H9 (cell line): ENCODE results near the gene WSB2. TPM values are rescaled to one million over a fixed set of nuclear protein-coding genes. Genes with fewer than 3 reads are reported as not detected.
A peak's percentile ranks its signal among the peaks of the same experiment; 100 is the strongest.

ENCODE experiments used
- DNase-seq: peaks from one replicate; pipeline ENCODE4 v3.0.0-alpha.2; 2017
- H2AFZ ChIP-seq: one replicate; pipeline ENCODE4 v1.6.1; 2013; ENCODE audit warnings: mild to moderate bottlenecking, low read length, control low read depth, moderate library complexity
- H2AK5ac ChIP-seq: 2 replicates; pipeline ENCODE4 v1.6.1; 2013; ENCODE audit warnings: low read length, control low read depth, mixed read lengths; ENCODE audit not compliant: insufficient read length
- H2BK120ac ChIP-seq: one replicate; pipeline ENCODE4 v1.6.1; 2013; ENCODE audit warnings: low read depth, mild to moderate bottlenecking, low read length, control low read depth, inconsistent platforms; ENCODE audit not compliant: poor library complexity, severe bottlenecking
- H2BK12ac ChIP-seq: 2 replicates; pipeline ENCODE4 v1.6.1; 2013; ENCODE audit warnings: low read length, control low read depth, mixed read lengths, low read depth; ENCODE audit not compliant: insufficient read length
- H2BK15ac ChIP-seq: 2 replicates; pipeline ENCODE4 v1.6.1; 2013; ENCODE audit warnings: low read depth, low read length, control low read depth
- H2BK20ac ChIP-seq: one replicate; pipeline ENCODE4 v1.6.1; 2013; ENCODE audit warnings: low read depth, mild to moderate bottlenecking, low read length, control low read depth, inconsistent platforms; ENCODE audit not compliant: poor library complexity, severe bottlenecking
- H2BK5ac ChIP-seq: 2 replicates; pipeline ENCODE4 v1.6.1; 2013; ENCODE audit warnings: low read length, control low read depth, mixed read lengths; ENCODE audit not compliant: insufficient read length
- H3K14ac ChIP-seq: 2 replicates; pipeline ENCODE4 v1.6.1; 2013; ENCODE audit warnings: low read length, control low read depth; ENCODE audit not compliant: insufficient read depth
- H3K18ac ChIP-seq: 2 replicates; pipeline ENCODE4 v1.6.1; 2013; ENCODE audit warnings: low read depth, mild to moderate bottlenecking, mixed read lengths, low read length, control low read depth; ENCODE audit not compliant: insufficient read length
- H3K23ac ChIP-seq: 2 replicates; pipeline ENCODE4 v1.6.1; 2013; ENCODE audit warnings: low read length, control low read depth, mixed read lengths, low read depth; ENCODE audit not compliant: insufficient read length
- H3K23me2 ChIP-seq: 2 replicates; pipeline ENCODE4 v1.6.1; 2013; ENCODE audit warnings: low read depth, mild to moderate bottlenecking, mixed read lengths, low read length, control low read depth; ENCODE audit not compliant: insufficient read length, poor library complexity, severe bottlenecking
- H3K27ac ChIP-seq: 2 replicates; pipeline ENCODE4 v1.5.1; 2013; ENCODE audit warnings: low read length, control low read depth, mixed read lengths, low read depth; ENCODE audit not compliant: insufficient read length
- H3K27me3 ChIP-seq: 2 replicates; pipeline ENCODE4 v1.6.1; 2013; ENCODE audit warnings: low read length, control low read depth, inconsistent platforms; ENCODE audit not compliant: insufficient read depth
- H3K4ac ChIP-seq: 2 replicates; pipeline ENCODE4 v1.6.1; 2013; ENCODE audit warnings: low read depth, mild to moderate bottlenecking, control low read depth, inconsistent platforms, low read length, moderate library complexity
- H3K4me1 ChIP-seq: 2 replicates; pipeline ENCODE4 v1.6.1; 2013; ENCODE audit warnings: low read length, control low read depth, inconsistent platforms; ENCODE audit not compliant: insufficient read depth
- H3K4me2 ChIP-seq: 2 replicates; pipeline ENCODE4 v1.6.1; 2013; ENCODE audit warnings: low read length, control low read depth, mixed read lengths; ENCODE audit not compliant: insufficient read length, insufficient read depth
- H3K56ac ChIP-seq: 2 replicates; pipeline ENCODE4 v1.6.1; 2013; ENCODE audit warnings: low read depth, mild to moderate bottlenecking, mixed read lengths, low read length, control low read depth; ENCODE audit not compliant: insufficient read length
- H3K79me1 ChIP-seq: 2 replicates; pipeline ENCODE4 v1.6.1; 2013; ENCODE audit warnings: low read depth, mild to moderate bottlenecking, moderate library complexity, low read length, control low read depth, inconsistent platforms; ENCODE audit not compliant: insufficient read depth, poor library complexity, severe bottlenecking
- H3K79me2 ChIP-seq: 2 replicates; pipeline ENCODE4 v1.6.1; 2013; ENCODE audit warnings: low read length, control low read depth, inconsistent platforms; ENCODE audit not compliant: insufficient read depth
- H3K9ac ChIP-seq: 2 replicates; pipeline ENCODE4 v1.6.1; 2013; ENCODE audit warnings: low read length, control low read depth, mixed read lengths; ENCODE audit not compliant: insufficient read length; ENCODE audit errors: extremely low read depth
- H3K9me3 ChIP-seq: one replicate; pipeline ENCODE4 v1.6.1; 2013; ENCODE audit warnings: low read depth, low read length, inconsistent platforms; ENCODE audit not compliant: control insufficient read depth
- H3T11ph ChIP-seq: one replicate; pipeline ENCODE4 v1.6.1; 2013; ENCODE audit warnings: mild to moderate bottlenecking, low read length, control low read depth, inconsistent platforms
- H4K20me1 ChIP-seq: one replicate; pipeline ENCODE4 v1.6.1; 2013; ENCODE audit not compliant: control insufficient read depth, insufficient read length, insufficient read depth
- H4K5ac ChIP-seq: 2 replicates; pipeline ENCODE4 v1.6.1; 2013; ENCODE audit warnings: low read depth, mild to moderate bottlenecking, mixed read lengths, low read length, control low read depth; ENCODE audit not compliant: insufficient read length
- H4K8ac ChIP-seq: replicated peaks from 2 replicates; pipeline ENCODE4 v1.6.1; 2013; ENCODE audit warnings: low read length, control low read depth, mixed read lengths, low read depth; ENCODE audit not compliant: insufficient read length
- H4K91ac ChIP-seq: 2 replicates; pipeline ENCODE4 v1.6.1; 2013; ENCODE audit warnings: low read depth, mild to moderate bottlenecking, moderate library complexity, mixed read lengths, low read length, control low read depth; ENCODE audit not compliant: insufficient read length
- H3K27ac Mint-ChIP-seq, 3 experiments: 2 replicates in 2 of 3; 3 replicates in 1 of 3; pipeline ENCODE4 v1.8.0; 2020 to 2021; ENCODE audit warnings: mixed read lengths in 3 of 3, mild to moderate bottlenecking in 1 of 3, moderate library complexity in 1 of 3
- H3K27me3 Mint-ChIP-seq: 2 replicates; pipeline ENCODE4 v1.8.0; 2021; ENCODE audit warnings: low read depth, mild to moderate bottlenecking, moderate library complexity, mixed read lengths
- H3K36me3 Mint-ChIP-seq, 3 experiments: 2 replicates in 2 of 3; 3 replicates in 1 of 3; pipeline ENCODE4 v1.8.0; 2020 to 2021; ENCODE audit warnings: low read depth in 3 of 3, mixed read lengths in 3 of 3; ENCODE audit not compliant: insufficient read depth in 1 of 3
- H3K4me1 Mint-ChIP-seq, 2 experiments: 2 replicates each; pipeline ENCODE4 v1.8.0; 2020; ENCODE audit warnings: mixed read lengths in 2 of 2
- H3K4me3 Mint-ChIP-seq, 2 experiments: 2 replicates in 1 of 2; 3 replicates in 1 of 2; pipeline ENCODE4 v1.8.0; 2020 to 2021; ENCODE audit warnings: mild to moderate bottlenecking in 2 of 2, mixed read lengths in 2 of 2, moderate library complexity in 1 of 2
- H3K9me3 Mint-ChIP-seq, 2 experiments: 2 replicates in 1 of 2; 3 replicates in 1 of 2; pipeline ENCODE4 v1.8.0; 2020; ENCODE audit warnings: mild to moderate bottlenecking in 2 of 2, mixed read lengths in 2 of 2, moderate library complexity in 1 of 2
- WGBS: extraction: QIAGEN DNeasy Blood & Tissue Kit; methylation state at CpG from one replicate; pipeline ENCODE4 v1.1.7; 2013; ENCODE audit warnings: missing lambda C conversion rate, low lambda C conversion rate, mixed read lengths; ENCODE audit not compliant: insufficient read length; ENCODE audit errors: extremely low coverage; 5-methylcytosine and 5-hydroxymethylcytosine counted together
- total RNA-seq: library from RNA; stranded (reverse); gene quantifications from 2 replicates; pipeline ENCODE4 v1.2.1, GENCODE V29; 2021
- TF ChIP-seq, protein P1 (sequence below): fragments of 200-600 bp; sonication (generic); conservative IDR thresholded peaks from 3 replicates; pipeline ENCODE4 v1.8.0; 2021; ENCODE audit warnings: antibody characterized with exemption, mild to moderate bottlenecking

The WSB2 gene
- total RNA-seq, 1 experiment from 2014 or later, result 58.6 TPM

DNA sequence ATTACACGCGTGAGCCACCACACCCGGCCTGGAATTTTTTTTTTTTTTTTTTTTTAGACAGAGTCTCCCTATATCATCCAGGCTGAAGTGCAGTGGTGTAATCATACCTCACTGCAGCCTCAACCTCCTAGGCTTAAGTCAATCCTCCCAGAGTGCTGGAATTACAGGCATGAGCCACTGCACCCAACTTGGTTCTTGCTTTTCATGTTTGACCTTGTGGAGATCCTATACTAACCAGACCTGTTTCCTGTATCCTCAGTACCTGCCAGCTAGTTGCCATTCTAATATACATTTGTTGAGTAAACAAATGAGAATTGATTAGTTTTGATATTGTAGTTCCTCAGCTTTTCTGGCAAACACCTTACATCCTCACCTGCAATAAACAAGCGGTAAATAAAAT, 46.0 kb upstream of the WSB2 start:
- Histone ChIP-seq H3K18ac (no peak overlapping the region), H3T11ph (no peak overlapping the region), H3K27me3 (no peaks in the 10 kb centered on the region), H2BK5ac (no peak overlapping the region), H3K79me1 (peaks cover 2% of the 10 kb centered on the region), H4K20me1 (no peaks in the 10 kb centered on the region), H2BK15ac (no peak overlapping the region), H3K14ac (no peak overlapping the region), H2AFZ (no peak overlapping the region), H3K79me2 (peaks cover 5% of the 10 kb centered on the region; the same call in 1 of the 2 replicates), H3K9me3 (no peaks in the 10 kb centered on the region), H4K91ac (no peak overlapping the region), H3K23ac (no peak overlapping the region), H2AK5ac (no peak overlapping the region), H3K56ac (no peak overlapping the region), H2BK12ac (no peak overlapping the region), H3K9ac (no peak overlapping the region), H3K23me2 (peaks cover 9% of the 10 kb centered on the region), H2BK20ac (no peak overlapping the region), H3K4me1 (peaks cover 3% of the 10 kb centered on the region; the same call in 1 of the 2 replicates), H3K4ac (no peak overlapping the region), H4K5ac (no peak overlapping the region), H3K4me2 (no peak overlapping the region), H2BK120ac (no peak overlapping the region), H4K8ac (no peak overlapping the region), H3K27ac (no peak overlapping the region)
- Mint-ChIP-seq H3K4me1 (peaks cover 20 to 25% of the 10 kb centered on the region in 2 experiments), H3K27me3 (no peaks in the 10 kb centered on the region), H3K4me3 (peak overlapping the region in 1 of 2 experiments; percentile 18; a peak in 1 of 5 replicates), H3K27ac (peak overlapping the region; percentile 17 to 76 (median 66); a peak in 4 of 7 replicates), H3K9me3 (no peaks in the 10 kb centered on the region), H3K36me3 (peaks cover 0 to 4% (median 2%) of the 10 kb centered on the region in 3 experiments; a peak in 2 of 7 replicates)
- no CpG with 5 or more reads among the region's 4 CpGs for WGBS
- TF ChIP-seq, protein P1, sequence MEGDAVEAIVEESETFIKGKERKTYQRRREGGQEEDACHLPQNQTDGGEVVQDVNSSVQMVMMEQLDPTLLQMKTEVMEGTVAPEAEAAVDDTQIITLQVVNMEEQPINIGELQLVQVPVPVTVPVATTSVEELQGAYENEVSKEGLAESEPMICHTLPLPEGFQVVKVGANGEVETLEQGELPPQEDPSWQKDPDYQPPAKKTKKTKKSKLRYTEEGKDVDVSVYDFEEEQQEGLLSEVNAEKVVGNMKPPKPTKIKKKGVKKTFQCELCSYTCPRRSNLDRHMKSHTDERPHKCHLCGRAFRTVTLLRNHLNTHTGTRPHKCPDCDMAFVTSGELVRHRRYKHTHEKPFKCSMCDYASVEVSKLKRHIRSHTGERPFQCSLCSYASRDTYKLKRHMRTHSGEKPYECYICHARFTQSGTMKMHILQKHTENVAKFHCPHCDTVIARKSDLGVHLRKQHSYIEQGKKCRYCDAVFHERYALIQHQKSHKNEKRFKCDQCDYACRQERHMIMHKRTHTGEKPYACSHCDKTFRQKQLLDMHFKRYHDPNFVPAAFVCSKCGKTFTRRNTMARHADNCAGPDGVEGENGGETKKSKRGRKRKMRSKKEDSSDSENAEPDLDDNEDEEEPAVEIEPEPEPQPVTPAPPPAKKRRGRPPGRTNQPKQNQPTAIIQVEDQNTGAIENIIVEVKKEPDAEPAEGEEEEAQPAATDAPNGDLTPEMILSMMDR, result no peak
- no peak for DNase-seq
